ENCODE measurements around the gene PYDC2. TPM values are rescaled to one million over a fixed set of nuclear protein-coding genes. Genes with fewer than 3 reads are reported as not detected.

Gene PYDC2
- total and polyA plus RNA-seq, 2 of the 8 experiments (the other 6 are each of a cell fraction or from before 2014, with no cell fraction given), result not detected

- FAIRE-seq (no peak), DNase-seq (ENCODE audit: low read depth in 1 of 2, low spot score in 2 of 2) (no peak)
- WGBS, 2 experiments (ENCODE audit: extremely low coverage in 1 of 2, insufficient coverage in 1 of 2, insufficient read length in 1 of 2, insufficient replicate concordance in 2 of 2, low coverage in 1 of 2, low lambda C conversion rate in 2 of 2, missing lambda C conversion rate in 1 of 2), result 88% methylated on average over 1 of the region's 1 CpG; no CpG with 5 or more reads in 1 of the 2 experiments
- Histone ChIP-seq H3K14ac (ENCODE audit: insufficient read length) (no peak overlapping the region), H2BK20ac (ENCODE audit: low read length) (no peak overlapping the region), H3K36me3 (ENCODE audit: control insufficient read depth in 2 of 4, insufficient read depth in 4 of 4, low read length in 3 of 4) (no peaks in the 10 kb centered on the region), H4K8ac (ENCODE audit: extremely low read depth, insufficient read depth, low read length) (no peak overlapping the region), H3K79me2 (ENCODE audit: control insufficient read depth in 1 of 2, insufficient read depth in 2 of 2, low read length in 2 of 2) (no peaks in the 10 kb centered on the region), H4K5ac (ENCODE audit: insufficient read length, low read depth, low read length) (no peak overlapping the region), H3K27me3 (replicated peaks in 1 of 4; ENCODE audit: control insufficient read depth in 3 of 4, extremely low read depth in 1 of 4, insufficient read depth in 3 of 4, low read length in 3 of 4) (no peaks in the 10 kb centered on the region), H3K9ac (replicated peaks in 1 of 4; ENCODE audit: extremely low read depth in 1 of 4, low read depth in 3 of 4, low read length in 3 of 4) (no peak overlapping the region), H2BK12ac (ENCODE audit: low read depth, low read length) (no peak overlapping the region), H3K4me3 (ENCODE audit: extremely low read depth in 1 of 4, insufficient read depth in 2 of 4, low read depth in 3 of 4, low read length in 4 of 4) (no peak overlapping the region), H3K4me1 (replicated peaks in 1 of 4; ENCODE audit: control insufficient read depth in 3 of 4, insufficient read depth in 4 of 4, low read length in 3 of 4) (no peaks in the 10 kb centered on the region), H3K4me2 (ENCODE audit: insufficient read depth in 1 of 2, low read depth in 2 of 2, low read length in 2 of 2) (no peak overlapping the region), H3K9me3 (ENCODE audit: insufficient read depth in 2 of 2, low read depth in 1 of 2, low read length in 1 of 2) (peaks cover 11 to 13% of the 10 kb centered on the region in 2 experiments; a peak in 3 of 4 replicates), H3K56ac (replicated peaks; ENCODE audit: insufficient read length, low read depth, low read length) (no peak overlapping the region), H4K91ac (replicated peaks; ENCODE audit: insufficient read length, low read length) (no peak overlapping the region), H3K4ac (replicated peaks; ENCODE audit: insufficient read length, low read depth, low read length) (no peak overlapping the region), H3K23ac (ENCODE audit: insufficient read length) (no peak overlapping the region), H2AFZ (ENCODE audit: low read length) (no peak overlapping the region), H2BK15ac (ENCODE audit: low read length) (no peak overlapping the region), H4K20me1 (replicated peaks in 1 of 2; ENCODE audit: control insufficient read depth in 1 of 2, insufficient read depth in 2 of 2, low read length in 2 of 2) (no peaks in the 10 kb centered on the region), H3K18ac (ENCODE audit: extremely low read depth, low read length) (no peak overlapping the region), H3K23me2 (ENCODE audit: low read depth, low read length) (no peaks in the 10 kb centered on the region), H3K79me1 (ENCODE audit: low read depth, low read length) (no peaks in the 10 kb centered on the region), H3K27ac (ENCODE audit: low read depth, low read length) (no peak overlapping the region), H2AK5ac (ENCODE audit: low read depth, low read length) (no peak overlapping the region), H2BK120ac (replicated peaks; ENCODE audit: low read depth, low read length) (no peak overlapping the region), H2BK5ac (ENCODE audit: low read depth, low read length) (no peak overlapping the region)
- ChIA-PET POLR2A (ENCODE audit: partially characterized antibody) (no interaction called here), CTCF (ENCODE audit: partially characterized antibody) (interaction anchor here (0.6 to 1.2 kb wide), 4 partner anchors 20 to 1029 kb away, joined by 3 to 4 read pairs (median 3); no protein-coding TSS in a partner anchor)
- TF ChIP-seq CREB1 (IDR thresholded peaks at IDR 0.05), result no peak
- TF ChIP-seq BACH1 (IDR thresholded peaks at IDR 0.05; ENCODE audit: low read length), result no peak
- TF ChIP-seq SRF (IDR thresholded peaks at IDR 0.05; ENCODE audit: low read depth, low read length), result no peak
- peak; percentile 28 to 42; a peak in 3 of 4 replicates for TF ChIP-seq RAD21 (IDR thresholded peaks at IDR 0.05 in 1 of 2, conservative IDR thresholded peaks at IDR 0.05 in 1 of 2; ENCODE audit: low read depth in 2 of 2, low read length in 2 of 2)
- TF ChIP-seq CTCF (IDR thresholded peaks at IDR 0.05; ENCODE audit: control extremely low read depth in 1 of 3, insufficient read depth in 1 of 3, low read depth in 1 of 3, low read length in 3 of 3), result peak in 1 of 3 experiments; percentile 11; a peak in 1 of 4 replicates
These were observed 46.2 kb upstream of the PYDC2 start for GRCh38 chr3:191414732-191415131.

Data from H1 (cell line).